ENCODE data around the gene RNU1-4. TPM values are rescaled to one million over a fixed set of nuclear protein-coding genes. Genes with fewer than 3 reads are reported as not detected.
"Not testable (repeated sequence)": the region's sequence is repeated elsewhere in the genome, so short reads cannot be mapped to it uniquely, and the experiment has no call there.

Gene RNU1-4
- total RNA-seq, 4 donors from 2014 or later = under 0.01 TPM

DNA sequence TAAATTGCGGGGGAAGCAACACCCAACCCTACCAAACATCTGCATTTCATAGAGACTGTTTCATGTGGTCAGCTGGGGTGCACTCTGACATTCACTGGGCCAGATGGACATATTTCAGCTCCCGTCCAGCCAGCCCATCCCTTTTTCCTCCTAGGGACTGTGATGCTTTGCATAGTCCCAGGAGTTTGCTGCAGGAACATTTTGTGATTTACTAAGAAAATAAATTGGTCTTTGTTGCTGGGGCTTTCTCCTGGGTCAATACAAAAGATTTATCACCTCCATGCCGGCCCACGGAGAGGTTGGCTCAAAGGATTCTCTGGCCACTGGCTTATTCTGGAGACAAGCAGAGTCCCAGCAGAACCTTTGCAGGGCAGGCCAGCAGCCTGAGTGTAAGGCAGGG is 46.0 kb downstream of the RNU1-4 start:
- H3K27ac ChIP-seq; H3K9me3 ChIP-seq; DNase-seq; H3K4me3 ChIP-seq (replicated peaks in 1 of 3); H3K27me3 ChIP-seq; H3K4me1 ChIP-seq; intact Hi-C loops (cut with DNase I); H3K36me3 ChIP-seq: not testable (repeated sequence)
- WGBS, 2 donors = 65 to 72% methylated on average over 4 of the region's 4 CpGs

DNA sequence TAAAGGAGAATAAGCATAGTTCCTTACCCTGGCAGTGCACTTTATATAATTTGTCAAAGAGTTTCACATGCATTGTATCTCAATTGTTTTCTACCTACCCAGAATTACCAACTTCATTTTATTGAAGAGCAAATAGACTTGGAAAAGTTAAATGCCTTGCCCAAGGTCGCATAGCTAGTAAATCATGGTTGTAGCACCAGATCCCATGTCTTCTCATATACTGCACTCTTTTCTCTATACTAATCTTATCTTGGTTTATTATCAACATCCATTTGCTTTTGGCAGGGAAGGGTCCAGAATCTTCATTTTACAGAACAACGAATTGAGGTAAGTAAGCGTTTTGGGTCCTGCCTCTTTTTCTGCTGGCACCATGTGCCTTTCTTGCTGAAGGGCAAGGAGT is 46.9 kb downstream of the RNU1-4 start:
- intact Hi-C loops (cut with DNase I); H3K36me3 ChIP-seq; H3K27ac ChIP-seq; H3K4me3 ChIP-seq (replicated peaks in 1 of 3); H3K4me1 ChIP-seq; H3K27me3 ChIP-seq; DNase-seq; H3K9me3 ChIP-seq: not testable (repeated sequence)
- WGBS, 2 donors = 96 to 99% methylated on average over 3 of the region's 3 CpGs

GRCh38 chr1:16787711-16788110 is 47.4 kb downstream of the RNU1-4 start:
- H3K36me3 ChIP-seq; H3K4me1 ChIP-seq; H3K27me3 ChIP-seq; intact Hi-C loops (cut with DNase I); H3K27ac ChIP-seq; H3K9me3 ChIP-seq; DNase-seq; H3K4me3 ChIP-seq (replicated peaks in 1 of 3): not testable (repeated sequence)
- WGBS, 2 donors = 69 to 79% methylated on average over 3 of the region's 5 CpGs

Small RNA genes within 50 kb of the gene (small RNA-seq; reads per million reads assigned to genes)
- gene RNU1-4 = not detected

Other genes with a start within 250 kb of the RNU1-4 start
- gene RNU1-1, start 226.2 kb upstream of the RNU1-4 start, total RNA-seq = under 1 TPM; under 0.01 TPM
- gene NBPF1, start 127.0 kb upstream of the RNU1-4 start, total RNA-seq = 10 to 100 TPM; 38.9 to 50.9 (median 46.5) TPM
- gene RNU1-3, start 73.6 kb upstream of the RNU1-4 start, total RNA-seq = under 1 TPM; under 0.01 TPM
- gene RNU1-2, start 155.5 kb downstream of the RNU1-4 start, total RNA-seq = under 1 TPM; under 0.01 TPM
- 10 to 100 TPM; 15.2 to 33.1 (median 22.1) TPM for gene CROCC, start 181.4 kb downstream of the RNU1-4 start, total RNA-seq
- gene MFAP2, start 240.1 kb downstream of the RNU1-4 start, total RNA-seq = 10 to 100 TPM in 2 of 4 donors, 1 to 10 TPM in 2; 1.4 to 21.1 (median 9.1) TPM

All from thyroid gland (tissue), 4 donors.